ENCODE measurements around the gene TBX21.

The TBX21 gene

DNA sequence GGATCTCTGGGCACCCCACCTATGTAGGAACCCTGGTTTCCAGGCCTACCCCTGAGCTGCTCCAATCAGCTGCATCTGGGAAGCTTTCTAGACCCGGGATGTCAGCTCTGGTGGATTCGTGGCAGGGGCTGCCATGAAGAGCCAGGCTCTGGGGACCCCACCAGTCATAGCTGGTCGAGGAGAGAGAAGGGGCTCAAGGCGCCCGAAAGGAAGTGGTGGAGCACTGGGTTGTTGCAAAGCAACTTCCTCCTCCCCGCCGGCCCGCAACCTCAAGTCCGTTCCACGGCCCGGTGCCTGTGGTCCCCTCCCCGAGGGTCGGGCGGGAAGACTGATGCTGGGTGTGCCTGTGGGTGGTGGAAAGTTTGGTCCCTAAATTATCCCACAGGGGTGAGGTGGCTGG is 28.9 kb upstream of the TBX21 start:
- Mint-ChIP-seq H3K4me1 (ENCODE audit: low read depth) (peaks cover 54% of the 10 kb centered on the region), H3K9me3 (no peaks in the 10 kb centered on the region), H3K4me3 (peak overlapping the region; percentile 70), H3K27me3 (ENCODE audit: low read depth) (no peaks in the 10 kb centered on the region), H3K36me3 (ENCODE audit: low read depth) (no peaks in the 10 kb centered on the region), H3K27ac (peak overlapping the region; percentile 82)
- DNase-seq (ENCODE audit: low spot score), result no peak

DNA sequence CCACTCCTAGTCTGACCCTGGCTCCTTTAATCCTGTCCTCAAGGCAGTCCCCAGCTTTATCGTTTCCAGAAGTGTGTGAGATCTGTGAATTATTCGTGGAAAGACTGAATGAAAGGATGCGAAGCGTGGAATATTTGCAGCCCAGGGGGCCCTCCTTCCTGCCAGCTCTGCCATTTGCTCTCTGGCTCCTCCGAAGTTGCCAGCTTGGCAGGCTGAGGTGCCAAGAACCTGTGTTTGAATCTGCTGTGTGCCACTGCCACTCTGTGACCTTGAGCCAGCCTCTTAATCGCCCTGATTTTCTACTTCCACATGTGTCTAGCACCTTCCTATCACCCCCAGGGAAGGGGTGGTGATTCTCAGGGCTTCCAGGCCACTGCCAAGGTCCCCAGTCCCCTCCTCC is 28.3 kb upstream of the TBX21 start:
- peaks cover 54% of the 10 kb centered on the region for H3K4me1 Mint-ChIP-seq (ENCODE audit: low read depth)
- H3K9me3 Mint-ChIP-seq, result no peaks in the 10 kb centered on the region
- no peaks in the 10 kb centered on the region for H3K27me3 Mint-ChIP-seq (ENCODE audit: low read depth)
- peak overlapping the region; percentile 82 for H3K27ac Mint-ChIP-seq
- H3K36me3 Mint-ChIP-seq (ENCODE audit: low read depth), result no peaks in the 10 kb centered on the region
- DNase-seq (ENCODE audit: low spot score), result no peak
- peak overlapping the region; percentile 70 for H3K4me3 Mint-ChIP-seq

DNA sequence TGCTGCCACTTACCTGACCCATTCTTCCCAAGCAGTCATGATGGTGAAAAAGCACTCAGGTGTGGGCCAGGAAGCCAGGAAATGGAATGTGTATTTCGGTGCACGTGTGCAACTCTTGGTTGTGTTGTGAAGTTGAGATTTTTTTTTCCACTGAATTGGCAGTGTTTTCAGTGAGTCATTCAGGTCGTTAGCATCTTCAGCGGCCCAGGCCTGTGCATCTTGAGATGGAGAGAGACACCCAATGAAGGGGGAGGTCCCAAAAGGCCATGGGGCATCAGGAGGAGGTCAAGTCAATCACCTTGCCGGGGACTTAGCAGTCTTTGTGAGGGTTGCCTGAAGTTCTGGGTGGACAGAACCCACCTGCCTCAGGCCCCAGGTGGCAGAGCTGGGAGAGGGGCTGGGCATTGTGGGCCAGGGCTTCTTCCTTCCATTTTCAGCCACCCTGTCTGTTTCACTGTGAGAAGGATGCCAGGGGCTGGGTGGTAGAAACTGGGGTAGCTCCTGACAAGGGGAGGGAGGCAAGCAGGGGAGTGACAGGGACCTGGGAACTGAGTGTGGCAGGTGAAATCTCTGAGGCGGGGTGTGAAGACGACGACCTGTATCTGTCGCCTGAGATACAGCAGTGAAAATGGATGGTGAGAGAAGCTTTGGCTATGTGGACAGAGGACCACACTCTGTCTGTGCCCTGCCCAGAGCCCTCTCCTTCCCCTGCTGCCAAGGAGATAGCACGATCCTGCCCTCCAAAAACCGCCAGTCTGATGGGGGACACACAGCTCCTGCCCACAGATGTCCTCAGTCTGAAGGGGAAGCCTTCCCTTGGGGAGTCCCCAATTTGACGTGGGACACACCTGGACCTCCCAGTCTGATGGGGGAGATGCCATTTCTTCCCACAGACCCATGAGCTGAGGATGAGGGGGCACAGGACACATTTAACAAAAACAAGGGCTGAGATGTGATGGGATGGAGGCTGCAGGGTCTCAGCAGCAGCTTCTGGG is 27.2 kb upstream of the TBX21 start:
- DNase-seq (ENCODE audit: low spot score), result peak; percentile 57
- Mint-ChIP-seq H3K27ac (peak overlapping the region; percentile 82), H3K36me3 (ENCODE audit: low read depth) (no peaks in the 10 kb centered on the region), H3K4me3 (peak overlapping the region; percentile 70), H3K9me3 (no peaks in the 10 kb centered on the region), H3K27me3 (ENCODE audit: low read depth) (no peaks in the 10 kb centered on the region), H3K4me1 (ENCODE audit: low read depth) (peaks cover 52% of the 10 kb centered on the region)

DNA sequence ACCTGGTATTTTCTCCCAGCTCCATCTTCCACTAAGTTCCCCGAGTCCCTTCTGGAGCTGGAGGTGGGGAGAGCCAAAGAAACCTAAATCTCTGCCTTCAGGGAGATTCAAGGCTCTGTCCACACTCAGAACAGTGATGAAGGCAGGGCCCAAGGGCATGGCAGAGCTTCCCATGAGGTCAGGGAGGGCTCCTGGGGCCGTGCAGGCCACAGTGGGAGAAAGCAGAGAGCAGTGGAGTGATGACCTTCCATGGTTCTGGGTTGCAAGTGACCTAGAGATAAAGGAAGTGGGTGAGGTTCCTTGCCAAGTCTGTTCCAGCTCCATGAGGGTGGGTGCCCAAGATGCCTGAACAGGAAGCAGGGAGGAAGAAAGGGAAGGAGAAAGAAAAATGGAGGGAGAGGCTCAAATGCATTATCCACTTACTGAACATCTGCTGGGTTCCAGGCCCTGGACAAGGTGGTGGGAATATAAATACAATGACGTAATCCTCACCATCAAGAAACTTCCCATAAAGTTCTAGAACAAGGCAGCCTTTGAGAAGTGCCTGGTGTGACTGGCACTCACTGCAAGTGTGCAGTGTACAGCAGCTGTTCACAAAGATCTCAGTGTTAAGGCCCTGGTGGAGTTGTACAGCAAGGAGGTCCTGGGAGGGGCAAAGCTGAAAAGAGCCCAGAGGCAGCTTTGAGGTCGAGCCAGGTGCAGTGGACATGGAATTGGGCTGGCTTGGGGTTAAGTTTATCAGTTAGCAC is 25.8 kb upstream of the TBX21 start:
- no peak for DNase-seq (ENCODE audit: low spot score)
- peak overlapping the region; percentile 37 for H3K27ac Mint-ChIP-seq
- no peaks in the 10 kb centered on the region for H3K9me3 Mint-ChIP-seq
- H3K36me3 Mint-ChIP-seq (ENCODE audit: low read depth), result no peaks in the 10 kb centered on the region
- no peak overlapping the region for H3K4me3 Mint-ChIP-seq
- peaks cover 46% of the 10 kb centered on the region for H3K4me1 Mint-ChIP-seq (ENCODE audit: low read depth)
- H3K27me3 Mint-ChIP-seq (ENCODE audit: low read depth), result no peaks in the 10 kb centered on the region

DNA sequence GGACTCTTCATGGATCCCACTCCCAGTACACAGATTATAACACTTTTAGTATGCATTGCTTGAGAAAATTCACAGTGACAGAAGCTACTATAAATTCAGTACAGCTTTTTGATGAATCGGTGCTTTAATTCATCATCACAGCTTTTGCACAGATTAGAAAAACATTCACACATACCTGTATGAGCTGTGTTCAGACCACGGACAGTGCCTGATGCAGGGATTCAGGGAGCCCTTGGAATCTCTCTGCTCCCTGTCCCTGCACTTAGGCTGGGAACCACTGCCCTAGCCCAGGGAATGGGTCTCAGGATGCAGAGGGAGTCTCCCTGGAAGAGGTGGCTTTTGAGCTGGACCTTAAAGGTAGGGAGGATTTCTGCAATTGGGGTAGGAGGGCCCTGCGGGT is 25.2 kb upstream of the TBX21 start:
- H3K27me3 Mint-ChIP-seq (ENCODE audit: low read depth), result no peaks in the 10 kb centered on the region
- no peak overlapping the region for H3K4me3 Mint-ChIP-seq
- no peak overlapping the region for H3K27ac Mint-ChIP-seq
- DNase-seq (ENCODE audit: low spot score), result no peak
- H3K36me3 Mint-ChIP-seq (ENCODE audit: low read depth), result no peaks in the 10 kb centered on the region
- H3K9me3 Mint-ChIP-seq, result no peaks in the 10 kb centered on the region
- H3K4me1 Mint-ChIP-seq (ENCODE audit: low read depth), result peaks cover 44% of the 10 kb centered on the region

DNA sequence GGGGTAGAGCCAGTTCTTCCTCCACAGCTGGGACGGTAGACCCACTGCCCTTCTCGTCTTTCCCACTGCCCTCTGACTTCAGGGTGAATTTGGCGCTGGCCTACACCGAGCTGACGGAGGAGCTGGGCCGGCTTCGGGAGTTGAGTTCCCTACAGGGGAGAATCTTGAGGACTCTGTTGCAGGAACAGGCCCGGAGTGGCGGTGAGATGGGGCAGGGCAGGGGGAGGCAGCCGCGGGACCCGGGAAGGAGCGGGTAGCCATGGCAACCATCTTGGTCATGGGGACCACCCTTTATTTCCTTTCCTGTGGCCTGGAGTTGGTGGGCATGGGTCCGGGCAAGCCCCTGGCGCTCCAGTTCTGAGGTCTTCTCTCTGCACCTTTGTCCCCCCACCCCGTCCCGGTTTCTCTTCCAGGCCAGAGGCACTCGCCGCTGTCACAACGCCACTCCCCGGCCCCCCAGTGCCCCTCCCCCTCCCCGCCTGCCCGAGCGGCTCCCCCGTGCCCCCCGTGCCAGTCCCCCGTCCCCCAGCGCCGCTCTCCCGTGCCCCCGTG is 24.6 kb upstream of the TBX21 start:
- H3K9me3 Mint-ChIP-seq, result no peaks in the 10 kb centered on the region
- no peak overlapping the region for H3K4me3 Mint-ChIP-seq
- H3K27ac Mint-ChIP-seq, result no peak overlapping the region
- no peak for DNase-seq (ENCODE audit: low spot score)
- no peaks in the 10 kb centered on the region for H3K27me3 Mint-ChIP-seq (ENCODE audit: low read depth)
- peaks cover 42% of the 10 kb centered on the region for H3K4me1 Mint-ChIP-seq (ENCODE audit: low read depth)
- H3K36me3 Mint-ChIP-seq (ENCODE audit: low read depth), result no peaks in the 10 kb centered on the region

DNA sequence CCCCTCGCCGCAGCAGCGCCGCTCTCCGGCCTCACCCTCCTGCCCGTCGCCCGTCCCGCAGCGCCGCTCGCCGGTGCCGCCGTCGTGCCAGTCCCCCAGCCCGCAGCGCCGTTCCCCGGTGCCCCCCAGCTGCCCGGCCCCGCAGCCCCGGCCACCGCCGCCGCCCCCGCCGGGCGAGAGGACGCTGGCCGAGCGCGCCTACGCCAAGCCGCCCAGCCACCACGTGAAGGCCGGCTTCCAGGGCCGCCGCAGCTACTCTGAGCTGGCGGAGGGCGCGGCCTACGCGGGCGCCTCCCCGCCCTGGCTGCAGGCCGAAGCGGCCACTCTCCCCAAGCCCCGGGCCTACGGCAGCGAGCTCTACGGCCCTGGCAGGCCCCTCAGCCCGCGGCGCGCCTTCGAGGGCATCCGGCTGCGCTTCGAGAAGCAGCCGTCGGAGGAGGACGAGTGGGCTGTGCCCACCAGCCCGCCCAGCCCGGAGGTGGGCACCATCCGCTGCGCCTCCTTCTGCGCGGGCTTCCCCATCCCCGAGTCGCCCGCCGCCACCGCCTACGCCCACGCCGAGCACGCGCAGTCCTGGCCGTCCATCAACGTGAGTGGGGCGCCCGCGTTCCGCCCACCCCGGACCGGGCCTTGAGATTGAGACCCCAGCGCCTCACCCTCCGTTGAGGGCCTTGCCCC is 24.0 kb upstream of the TBX21 start:
- no peak for DNase-seq (ENCODE audit: low spot score)
- no peaks in the 10 kb centered on the region for H3K27me3 Mint-ChIP-seq (ENCODE audit: low read depth)
- H3K27ac Mint-ChIP-seq, result no peak overlapping the region
- no peaks in the 10 kb centered on the region for H3K9me3 Mint-ChIP-seq
- no peaks in the 10 kb centered on the region for H3K36me3 Mint-ChIP-seq (ENCODE audit: low read depth)
- H3K4me3 Mint-ChIP-seq, result no peak overlapping the region
- peaks cover 37% of the 10 kb centered on the region for H3K4me1 Mint-ChIP-seq (ENCODE audit: low read depth)

DNA sequence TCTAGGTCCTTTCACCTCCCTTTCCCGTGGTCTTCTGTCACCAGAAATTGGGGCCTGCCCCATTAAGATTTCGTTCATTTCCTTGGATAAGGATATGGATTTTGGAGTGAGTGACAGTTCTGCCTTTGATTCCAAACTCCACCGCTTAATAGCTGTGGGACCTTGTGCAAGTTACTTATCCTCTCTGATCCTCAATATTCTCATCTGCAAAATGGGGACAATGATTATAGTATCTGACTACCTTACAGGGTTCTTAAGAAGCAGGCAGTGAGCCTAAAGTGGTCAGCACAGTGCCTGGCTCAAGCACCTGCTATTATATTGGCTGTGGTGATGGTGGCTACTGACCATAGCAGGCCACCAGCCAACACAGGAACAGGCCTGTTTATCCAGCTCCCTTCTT is 23.4 kb upstream of the TBX21 start:
- no peak for DNase-seq (ENCODE audit: low spot score)
- Mint-ChIP-seq H3K4me3 (no peak overlapping the region), H3K9me3 (no peaks in the 10 kb centered on the region), H3K4me1 (ENCODE audit: low read depth) (peaks cover 35% of the 10 kb centered on the region), H3K27me3 (ENCODE audit: low read depth) (no peaks in the 10 kb centered on the region), H3K27ac (no peak overlapping the region), H3K36me3 (ENCODE audit: low read depth) (no peaks in the 10 kb centered on the region)

DNA sequence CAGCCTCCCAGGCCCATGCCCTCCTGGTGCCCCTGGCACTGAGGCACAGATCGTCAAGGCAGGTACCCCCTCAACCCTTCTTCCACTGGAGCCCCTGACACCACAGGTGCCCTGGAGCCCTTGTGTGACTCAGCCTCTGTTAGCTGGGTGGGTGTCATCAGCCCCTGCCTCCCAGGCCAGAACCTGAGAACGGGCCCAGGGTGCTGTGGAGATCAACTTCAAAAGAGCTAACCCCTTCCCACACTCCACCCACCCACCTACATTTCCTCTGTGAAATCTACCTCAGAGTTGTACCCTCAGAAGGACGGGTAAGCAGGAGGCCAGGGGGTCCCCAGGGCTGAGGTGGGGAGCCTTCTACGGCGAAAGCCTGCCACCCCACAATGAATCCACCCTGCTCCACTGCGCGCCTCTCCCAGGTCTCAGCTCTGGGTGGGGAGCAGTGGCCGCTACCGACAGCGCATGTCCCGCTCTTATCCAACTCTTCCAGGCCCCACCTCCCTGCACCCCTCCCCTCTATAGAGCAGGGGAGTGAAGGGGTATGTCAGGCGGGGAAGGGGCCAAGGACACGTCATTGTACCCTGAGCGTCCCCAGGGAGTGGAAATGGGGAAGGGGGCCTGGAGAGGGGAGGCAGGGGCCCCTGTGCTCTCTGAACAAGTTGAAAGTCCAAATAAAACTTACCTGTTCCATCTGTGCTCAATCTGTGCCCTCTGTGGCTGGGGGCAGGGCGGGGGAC is 21.5 kb upstream of the TBX21 start:
- no peak overlapping the region for H3K4me3 Mint-ChIP-seq
- H3K9me3 Mint-ChIP-seq, result no peaks in the 10 kb centered on the region
- H3K36me3 Mint-ChIP-seq (ENCODE audit: low read depth), result no peaks in the 10 kb centered on the region
- no peaks in the 10 kb centered on the region for H3K27me3 Mint-ChIP-seq (ENCODE audit: low read depth)
- H3K27ac Mint-ChIP-seq, result no peak overlapping the region
- peaks cover 31% of the 10 kb centered on the region for H3K4me1 Mint-ChIP-seq (ENCODE audit: low read depth)
- DNase-seq (ENCODE audit: low spot score), result no peak

DNA sequence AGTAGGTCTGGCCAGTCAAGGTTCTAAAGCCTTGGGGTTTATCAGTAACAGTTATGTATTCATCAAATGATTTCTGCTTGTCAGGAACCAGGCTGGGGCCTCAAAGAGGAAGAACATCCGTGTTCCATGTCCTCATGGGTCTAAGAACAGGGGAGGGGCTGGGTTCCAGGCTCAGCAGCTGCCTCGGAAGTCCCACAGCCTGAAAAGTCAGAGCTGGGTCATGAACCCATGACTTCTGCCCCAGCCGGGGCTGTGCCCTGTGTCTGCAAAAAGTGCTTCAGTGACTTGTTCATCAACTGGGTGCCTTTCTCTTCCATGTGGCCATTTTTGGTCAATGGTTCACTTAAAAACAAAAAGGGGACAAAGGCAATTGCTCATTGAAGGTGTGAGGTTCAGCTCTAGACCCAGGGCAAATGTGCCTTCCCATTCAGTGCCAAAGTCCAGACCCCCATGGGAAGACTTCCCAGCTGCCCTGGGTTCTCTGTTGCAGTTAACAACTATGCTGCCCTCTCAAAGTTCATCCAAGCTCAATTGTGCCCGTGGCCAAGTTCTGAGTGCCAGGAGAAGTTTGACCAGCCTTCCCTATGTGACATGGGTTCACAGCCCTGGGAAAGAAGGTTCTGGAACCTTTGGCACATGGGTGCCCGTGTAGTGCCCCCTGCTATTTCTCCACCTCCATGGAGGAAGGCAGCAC is 20.6 kb upstream of the TBX21 start:
- DNase-seq (ENCODE audit: low spot score), result no peak
- H3K4me1 Mint-ChIP-seq (ENCODE audit: low read depth), result peaks cover 31% of the 10 kb centered on the region
- H3K27ac Mint-ChIP-seq, result no peak overlapping the region
- no peaks in the 10 kb centered on the region for H3K36me3 Mint-ChIP-seq (ENCODE audit: low read depth)
- H3K4me3 Mint-ChIP-seq, result no peak overlapping the region
- no peaks in the 10 kb centered on the region for H3K27me3 Mint-ChIP-seq (ENCODE audit: low read depth)
- H3K9me3 Mint-ChIP-seq, result no peaks in the 10 kb centered on the region

DNA sequence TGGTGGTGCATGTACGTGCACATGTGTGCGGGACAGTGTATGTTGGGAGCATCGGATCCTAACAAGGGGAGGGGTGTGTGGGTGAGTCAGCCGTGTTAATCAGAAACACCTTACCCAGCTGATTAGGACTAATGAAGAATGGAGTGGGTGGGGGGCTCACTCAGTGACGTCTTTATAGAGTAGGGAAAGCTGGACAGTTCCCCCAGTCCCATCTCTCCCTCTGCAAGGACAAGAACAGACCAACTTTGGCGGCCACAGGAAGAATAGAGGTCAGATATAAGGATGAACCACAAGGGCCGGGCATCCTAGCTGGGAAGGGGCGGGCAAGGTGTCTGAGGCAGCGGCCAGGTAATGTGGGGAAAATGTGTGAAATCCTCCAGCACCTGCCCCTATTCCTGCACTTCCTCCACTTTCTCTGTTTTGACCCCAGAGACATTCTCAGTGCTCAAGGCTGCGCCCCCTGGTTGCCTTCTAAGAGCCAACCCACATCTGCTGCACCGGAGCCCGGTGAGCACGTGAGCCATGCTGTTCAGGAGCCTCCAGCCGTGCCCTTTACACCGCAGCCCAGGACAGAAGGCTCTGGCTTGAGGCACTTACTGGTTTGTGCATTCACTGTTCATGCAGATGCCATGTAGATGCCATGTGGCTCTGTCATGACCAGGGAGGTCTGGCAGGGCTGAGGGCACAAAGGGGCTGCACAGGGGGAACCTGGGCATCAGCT is 18.9 kb upstream of the TBX21 start:
- DNase-seq (ENCODE audit: low spot score), result no peak
- H3K4me3 Mint-ChIP-seq, result no peak overlapping the region
- peaks cover 44% of the 10 kb centered on the region for H3K4me1 Mint-ChIP-seq (ENCODE audit: low read depth)
- H3K27me3 Mint-ChIP-seq (ENCODE audit: low read depth), result peaks cover 10% of the 10 kb centered on the region
- no peaks in the 10 kb centered on the region for H3K36me3 Mint-ChIP-seq (ENCODE audit: low read depth)
- no peak overlapping the region for H3K27ac Mint-ChIP-seq
- H3K9me3 Mint-ChIP-seq, result no peaks in the 10 kb centered on the region

DNA sequence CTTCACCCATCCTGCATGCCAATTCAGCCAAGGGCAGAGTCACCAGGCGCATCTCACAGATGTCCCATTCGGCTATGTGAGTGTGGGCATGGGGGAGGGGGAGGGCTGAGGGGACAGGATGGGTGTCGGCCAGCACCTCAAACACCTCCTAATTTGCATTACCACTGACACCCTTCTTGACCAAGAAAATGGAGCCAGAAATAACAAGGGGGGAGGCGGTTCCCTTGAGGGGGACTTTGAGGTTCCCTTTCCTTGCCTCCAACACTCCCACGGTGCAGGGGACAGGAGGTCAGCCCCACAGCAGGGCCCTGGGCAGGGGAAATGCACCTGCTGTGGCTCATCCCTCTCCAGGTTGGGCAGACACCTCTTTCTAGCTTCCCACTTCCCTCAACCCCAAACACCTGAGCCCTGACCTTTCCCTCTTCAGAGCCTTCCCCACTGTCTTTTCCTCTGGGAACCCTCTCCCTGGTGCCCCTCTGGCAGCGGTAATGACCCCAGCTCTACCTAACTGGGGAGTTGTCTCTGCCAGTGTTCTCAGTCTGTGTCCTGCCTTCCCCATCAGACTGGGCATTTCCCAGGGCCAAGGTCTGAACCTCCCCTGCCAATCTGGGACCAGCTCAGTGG is 18.2 kb upstream of the TBX21 start:
- H3K4me1 Mint-ChIP-seq (ENCODE audit: low read depth), result peaks cover 51% of the 10 kb centered on the region
- H3K9me3 Mint-ChIP-seq, result no peaks in the 10 kb centered on the region
- H3K27ac Mint-ChIP-seq, result peak overlapping the region; percentile 6
- H3K36me3 Mint-ChIP-seq (ENCODE audit: low read depth), result no peaks in the 10 kb centered on the region
- DNase-seq (ENCODE audit: low spot score), result no peak
- no peak overlapping the region for H3K4me3 Mint-ChIP-seq
- peaks cover 10% of the 10 kb centered on the region for H3K27me3 Mint-ChIP-seq (ENCODE audit: low read depth)

Measured in T-helper 2 cell treated with Interferon-gamma antibody and Interleukin-4, amounts not matched to agents 5 μg/mL and 100 μg/mL, for 36 hours (primary cell).